ENCODE measurements around the gene ADARB2. TPM values are rescaled to one million over a fixed set of nuclear protein-coding genes. Genes with fewer than 3 reads are reported as not detected.
"Not testable (repeated sequence)": the region's sequence is repeated elsewhere in the genome, so short reads cannot be mapped to it uniquely, and the experiment has no call there.

ADARB2 gene
- total RNA-seq, 2 experiments from 2014 or later, result 0.28 to 0.40 TPM

DNA sequence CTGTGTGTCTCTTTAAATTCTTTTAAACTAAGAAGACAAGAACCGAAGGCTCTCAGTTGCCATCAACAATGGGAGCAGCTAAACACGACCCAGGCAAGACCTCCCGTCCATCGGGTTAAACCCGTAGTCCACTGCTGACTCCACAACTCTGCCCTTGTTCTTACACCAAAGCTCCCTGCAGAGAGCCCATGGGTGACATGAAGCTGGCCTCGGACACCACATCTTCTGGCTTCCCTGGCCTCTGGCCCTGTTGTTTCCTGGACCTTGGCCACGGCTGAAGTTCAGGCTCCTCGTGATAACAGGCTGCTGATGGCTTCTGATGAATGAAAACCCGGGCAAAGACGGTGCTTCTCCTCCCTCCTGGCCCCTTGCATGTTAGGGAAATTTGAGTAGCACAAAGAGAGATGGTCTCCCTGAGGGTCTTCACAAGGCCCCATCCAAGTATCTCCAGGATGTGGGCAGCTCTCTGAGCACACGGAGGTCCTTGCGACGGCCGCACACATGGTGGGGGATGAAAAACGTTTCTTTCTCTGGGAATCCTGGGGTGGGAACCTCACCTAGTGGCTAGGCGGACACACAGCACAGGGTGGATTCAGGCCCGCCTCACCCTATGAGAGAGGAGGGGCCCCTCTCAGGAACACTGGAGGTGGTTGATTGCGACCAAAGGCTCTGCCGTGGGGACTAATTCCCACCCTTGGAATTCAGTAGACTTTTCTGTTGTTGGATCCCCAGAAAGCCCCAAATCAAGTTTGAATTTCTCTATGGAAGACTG lies 271.1 kb downstream of the ADARB2 start:
- H3K27me3 Mint-ChIP-seq, result no peaks in the 10 kb centered on the region
- H3K4me3 Mint-ChIP-seq, result no peak overlapping the region
- H3K36me3 Mint-ChIP-seq, result no peaks in the 10 kb centered on the region
- H3K9me3 Mint-ChIP-seq, result no peaks in the 10 kb centered on the region
- DNase-seq (no peak), ATAC-seq (ENCODE audit: low read depth) (no peak)
- POLR2A ChIA-PET, result no interaction called here
- no peaks in the 10 kb centered on the region for H3K4me1 Mint-ChIP-seq
- H3K27ac Mint-ChIP-seq, result no peak overlapping the region

DNA sequence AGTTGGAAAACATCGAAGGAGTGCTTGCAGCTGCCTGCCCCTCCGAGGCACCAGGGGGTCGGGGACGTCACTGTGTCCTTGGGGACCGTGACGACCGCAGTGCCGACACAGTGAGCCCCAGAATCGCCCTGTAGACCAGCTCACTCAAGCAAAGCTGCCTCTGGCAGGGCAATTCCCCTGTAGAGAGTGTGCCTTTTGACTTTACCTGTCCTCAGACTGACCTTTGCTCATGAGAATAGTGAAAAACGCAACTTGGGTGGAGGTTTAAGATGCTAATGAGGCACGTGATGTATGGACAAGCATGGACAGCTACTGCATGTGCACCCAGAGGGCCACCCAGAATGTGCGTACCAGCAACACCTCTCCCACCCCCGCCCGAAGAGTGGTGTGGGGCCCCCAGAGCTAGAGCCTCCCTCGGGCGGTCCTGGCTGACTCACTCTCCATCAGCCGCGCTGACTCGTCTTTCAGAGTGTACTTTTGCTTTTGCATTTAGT lies 271.9 kb downstream of the ADARB2 start:
- H3K36me3 Mint-ChIP-seq, result no peaks in the 10 kb centered on the region
- no peaks in the 10 kb centered on the region for H3K4me1 Mint-ChIP-seq
- H3K27me3 Mint-ChIP-seq, result no peaks in the 10 kb centered on the region
- H3K9me3 Mint-ChIP-seq, result no peaks in the 10 kb centered on the region
- H3K27ac Mint-ChIP-seq, result no peak overlapping the region
- no peak for ATAC-seq (ENCODE audit: low read depth)
- DNase-seq, result no peak
- H3K4me3 Mint-ChIP-seq, result no peak overlapping the region
- POLR2A ChIA-PET, result no interaction called here

- ATAC-seq (ENCODE audit: low read depth), result no peak
- POLR2A ChIA-PET, result no interaction called here
- Mint-ChIP-seq H3K4me1 (no peaks in the 10 kb centered on the region), H3K9me3 (no peaks in the 10 kb centered on the region), H3K4me3 (no peak overlapping the region), H3K27ac (no peak overlapping the region), H3K27me3 (no peaks in the 10 kb centered on the region), H3K36me3 (no peaks in the 10 kb centered on the region)
- DNase-seq, result no peak
These were observed 272.4 kb downstream of the ADARB2 start for GRCh38 chr10:1464881-1465417.

DNA sequence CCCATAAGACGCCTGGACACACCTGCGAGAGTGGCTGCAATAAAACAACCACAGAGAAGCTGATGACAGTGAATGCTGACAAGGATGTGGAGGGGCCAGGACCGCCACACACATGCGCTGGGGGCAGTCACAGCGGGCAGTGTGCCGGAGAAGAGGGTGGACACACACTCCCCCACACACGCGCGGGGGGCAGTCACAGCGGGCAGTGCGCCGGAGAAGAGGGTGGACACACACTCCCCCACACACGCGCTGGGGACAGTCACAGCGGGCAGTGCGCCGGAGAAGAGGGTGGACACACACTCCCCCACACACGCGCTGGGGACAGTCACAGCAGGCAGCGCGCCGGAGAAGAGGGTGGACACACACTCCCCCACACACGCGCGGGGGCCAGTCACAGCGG lies 273.4 kb downstream of the ADARB2 start:
- H3K9me3 Mint-ChIP-seq; H3K27ac Mint-ChIP-seq; H3K4me3 Mint-ChIP-seq; H3K36me3 Mint-ChIP-seq; H3K4me1 Mint-ChIP-seq; DNase-seq; POLR2A ChIA-PET; H3K27me3 Mint-ChIP-seq; ATAC-seq (ENCODE audit: low read depth): not testable (repeated sequence)

GRCh38 chr10:1462994-1463633 lies 274.2 kb downstream of the ADARB2 start:
- no peak for ATAC-seq (ENCODE audit: low read depth)
- H3K4me1 Mint-ChIP-seq, result no peaks in the 10 kb centered on the region
- POLR2A ChIA-PET, result no interaction called here

GRCh38 chr10:1462521-1462920 lies 274.8 kb downstream of the ADARB2 start:
- Mint-ChIP-seq H3K4me3 (no peak overlapping the region), H3K27ac (no peak overlapping the region), H3K36me3 (no peaks in the 10 kb centered on the region), H3K27me3 (peaks cover 2% of the 10 kb centered on the region), H3K9me3 (no peaks in the 10 kb centered on the region), H3K4me1 (no peaks in the 10 kb centered on the region)
- no peak for ATAC-seq (ENCODE audit: low read depth)
- POLR2A ChIA-PET, result no interaction called here
- DNase-seq, result no peak

More at GRCh38 chr10:1462994-1463633, 274.2 kb downstream of the ADARB2 start:
- Mint-ChIP-seq H3K9me3 (no peaks in the 10 kb centered on the region), H3K27me3 (peaks cover 2% of the 10 kb centered on the region), H3K27ac (peak overlapping the region; percentile 32), H3K36me3 (no peaks in the 10 kb centered on the region), H3K4me3 (no peak overlapping the region)
- no peak for DNase-seq

- H3K4me3 Mint-ChIP-seq, result no peak overlapping the region
- no peak for ATAC-seq (ENCODE audit: low read depth)
- POLR2A ChIA-PET, result no interaction called here
- H3K27me3 Mint-ChIP-seq, result peaks cover 2% of the 10 kb centered on the region
- H3K27ac Mint-ChIP-seq, result no peak overlapping the region
- no peaks in the 10 kb centered on the region for H3K4me1 Mint-ChIP-seq
- H3K36me3 Mint-ChIP-seq, result no peaks in the 10 kb centered on the region
- DNase-seq, result no peak
- H3K9me3 Mint-ChIP-seq, result no peaks in the 10 kb centered on the region
These were observed 275.3 kb downstream of the ADARB2 start for GRCh38 chr10:1462032-1462431.

DNA sequence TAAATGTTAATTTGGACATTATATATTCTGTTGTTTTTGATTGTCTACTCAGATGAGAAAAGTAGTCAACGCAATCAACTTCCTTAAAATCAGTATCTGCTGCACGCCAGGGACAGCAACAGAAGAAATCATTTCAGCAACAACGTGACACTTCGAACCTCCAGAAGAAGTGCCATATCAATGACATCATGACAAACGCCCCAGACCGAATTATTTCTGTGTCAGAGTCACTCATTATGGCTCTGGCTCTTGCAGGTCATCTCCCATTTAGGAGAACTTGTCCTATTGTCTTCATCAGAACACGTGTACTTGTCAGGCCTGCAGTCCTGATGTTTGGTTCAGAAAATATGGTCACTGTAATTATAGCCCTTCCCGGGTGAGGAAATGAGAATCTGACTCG lies 276.3 kb downstream of the ADARB2 start:
- Mint-ChIP-seq H3K4me1 (no peaks in the 10 kb centered on the region), H3K4me3 (no peak overlapping the region), H3K27me3 (peaks cover 2% of the 10 kb centered on the region), H3K27ac (no peak overlapping the region), H3K36me3 (no peaks in the 10 kb centered on the region), H3K9me3 (no peaks in the 10 kb centered on the region)
- POLR2A ChIA-PET, result no interaction called here
- DNase-seq, result no peak
- no peak for ATAC-seq (ENCODE audit: low read depth)

DNA sequence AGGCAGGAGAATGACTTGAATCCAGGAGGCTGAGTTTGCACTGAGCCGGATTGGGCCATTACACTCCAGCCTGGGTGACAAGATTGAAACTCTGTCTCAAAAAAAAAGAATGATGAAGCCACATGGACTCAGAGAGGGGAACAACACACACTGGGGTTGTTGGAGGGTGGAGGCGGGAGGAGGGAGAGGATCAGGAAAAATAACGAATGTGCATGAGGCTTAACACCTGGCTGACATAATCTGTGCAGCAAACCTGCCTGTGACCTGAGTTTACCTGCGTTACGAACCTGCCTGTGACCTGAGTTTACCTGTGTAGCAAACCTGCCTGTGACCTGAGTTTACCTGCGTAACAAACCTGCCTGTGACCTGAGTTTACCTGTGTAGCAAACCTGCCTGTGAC lies 277.7 kb downstream of the ADARB2 start:
- H3K27ac Mint-ChIP-seq; H3K4me3 Mint-ChIP-seq; POLR2A ChIA-PET; H3K9me3 Mint-ChIP-seq; ATAC-seq (ENCODE audit: low read depth); DNase-seq; H3K27me3 Mint-ChIP-seq; H3K4me1 Mint-ChIP-seq; H3K36me3 Mint-ChIP-seq: not testable (repeated sequence)

GRCh38 chr10:1454951-1455350 lies 282.4 kb downstream of the ADARB2 start:
- H3K4me1 Mint-ChIP-seq, result no peaks in the 10 kb centered on the region
- H3K9me3 Mint-ChIP-seq, result peaks cover 3% of the 10 kb centered on the region
- H3K27ac Mint-ChIP-seq, result no peak overlapping the region
- DNase-seq, result no peak
- peaks cover 2% of the 10 kb centered on the region for H3K27me3 Mint-ChIP-seq
- POLR2A ChIA-PET, result no interaction called here
- H3K36me3 Mint-ChIP-seq, result no peaks in the 10 kb centered on the region
- H3K4me3 Mint-ChIP-seq, result no peak overlapping the region
- ATAC-seq (ENCODE audit: low read depth), result no peak

- Mint-ChIP-seq H3K27me3 (peaks cover 2% of the 10 kb centered on the region), H3K27ac (no peak overlapping the region), H3K36me3 (no peaks in the 10 kb centered on the region), H3K4me3 (no peak overlapping the region), H3K4me1 (no peaks in the 10 kb centered on the region), H3K9me3 (peaks cover 3% of the 10 kb centered on the region)
- ATAC-seq (ENCODE audit: low read depth) (no peak), DNase-seq (no peak)
- POLR2A ChIA-PET, result no interaction called here
These were observed 282.9 kb downstream of the ADARB2 start for GRCh38 chr10:1454428-1454827.

DNA sequence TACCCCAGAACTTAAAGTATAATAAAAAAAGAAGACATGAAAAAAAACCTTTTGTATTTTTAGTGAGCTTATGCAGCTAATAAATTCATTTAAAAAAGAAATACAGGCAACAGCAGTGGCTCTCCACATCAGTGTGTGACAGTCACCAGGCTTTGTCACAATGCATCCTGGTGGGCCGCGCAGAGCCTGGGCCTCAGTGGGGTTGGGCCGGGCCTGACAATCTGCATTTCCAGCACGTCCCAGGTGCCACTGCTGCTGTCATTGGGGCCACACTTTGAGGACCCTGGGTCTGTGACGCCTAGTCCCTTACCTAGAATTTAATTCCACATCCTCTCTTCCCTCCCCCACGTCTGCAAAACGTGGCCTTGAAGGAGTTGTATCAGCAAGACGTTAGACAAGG lies 284.5 kb downstream of the ADARB2 start:
- no peak overlapping the region for H3K4me3 Mint-ChIP-seq
- POLR2A ChIA-PET, result no interaction called here
- H3K27ac Mint-ChIP-seq, result no peak overlapping the region
- ATAC-seq (ENCODE audit: low read depth) (no peak), DNase-seq (no peak)
- H3K9me3 Mint-ChIP-seq, result peaks cover 3% of the 10 kb centered on the region
- H3K27me3 Mint-ChIP-seq, result no peaks in the 10 kb centered on the region
- H3K36me3 Mint-ChIP-seq, result no peaks in the 10 kb centered on the region
- no peaks in the 10 kb centered on the region for H3K4me1 Mint-ChIP-seq

DNA sequence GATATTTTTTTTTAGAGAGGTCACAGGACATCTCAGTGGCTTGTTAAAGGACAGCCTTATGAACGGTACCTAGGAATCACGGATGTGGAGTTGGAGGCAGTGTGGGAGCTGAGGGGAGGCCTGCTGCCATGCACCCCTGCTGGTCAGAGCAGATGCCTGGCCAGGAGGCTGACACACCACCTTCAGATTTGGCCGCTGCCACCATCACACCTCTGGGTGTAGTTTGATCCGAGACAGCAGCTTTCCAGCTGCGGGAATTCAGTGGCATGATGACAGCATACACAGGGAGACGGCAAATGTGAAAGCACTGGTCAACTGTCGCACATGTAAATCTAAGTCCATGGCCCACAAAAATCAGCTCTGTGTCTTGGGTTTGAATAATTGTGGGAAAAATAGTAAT lies 285.4 kb downstream of the ADARB2 start:
- POLR2A ChIA-PET, result no interaction called here
- Mint-ChIP-seq H3K9me3 (peaks cover 3% of the 10 kb centered on the region), H3K36me3 (no peaks in the 10 kb centered on the region), H3K27me3 (no peaks in the 10 kb centered on the region), H3K27ac (no peak overlapping the region), H3K4me1 (no peaks in the 10 kb centered on the region), H3K4me3 (no peak overlapping the region)
- no peak for DNase-seq
- ATAC-seq (ENCODE audit: low read depth), result no peak

DNA sequence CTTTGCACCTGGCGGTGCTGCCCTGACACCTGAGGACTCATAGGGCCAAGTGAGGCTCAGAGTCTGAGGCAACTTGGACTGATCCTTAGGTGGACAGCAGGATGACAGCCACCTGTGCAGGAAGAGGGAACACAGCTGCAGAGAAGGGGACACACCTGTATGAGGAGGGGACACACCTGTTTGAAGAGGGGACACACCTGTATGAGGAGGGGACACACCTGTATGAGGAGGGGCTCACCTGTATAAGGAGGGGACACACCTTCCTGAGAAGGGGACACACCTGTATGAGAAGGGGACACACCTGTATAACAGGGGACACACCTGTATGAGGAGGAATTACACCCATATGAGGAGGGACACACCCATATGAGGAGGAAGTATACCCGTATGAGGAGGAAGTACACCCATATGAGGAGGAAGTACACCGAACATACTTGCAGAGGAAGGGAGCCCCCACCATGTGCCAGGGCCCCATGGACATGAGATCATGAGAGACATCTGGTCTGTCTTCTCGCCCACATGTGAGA lies 285.9 kb downstream of the ADARB2 start:
- POLR2A ChIA-PET, result no interaction called here
- peaks cover 3% of the 10 kb centered on the region for H3K9me3 Mint-ChIP-seq
- H3K4me3 Mint-ChIP-seq, result no peak overlapping the region
- DNase-seq, result no peak
- no peak overlapping the region for H3K27ac Mint-ChIP-seq
- ATAC-seq (ENCODE audit: low read depth), result no peak
- no peaks in the 10 kb centered on the region for H3K36me3 Mint-ChIP-seq
- no peaks in the 10 kb centered on the region for H3K27me3 Mint-ChIP-seq
- no peaks in the 10 kb centered on the region for H3K4me1 Mint-ChIP-seq

Measured in activated naive CD8-positive, alpha-beta T cell treated with anti-CD3 and anti-CD28 coated beads, Interleukin-2, amount 10 ng/mL, durations not matched to agents 7 days and 5 days (primary cell).